Thyroid gland (tissue), 4 donors: ENCODE data around the gene MAST4. TPM values are rescaled to one million over a fixed set of nuclear protein-coding genes. Genes with fewer than 3 reads are reported as not detected.

Source experiments
- DNase-seq, 2 donors: peaks; one replicate each; pipeline ENCODE4 v3.0.0-alpha.2; 2019
- H3K27ac ChIP-seq, 3 donors: fragments of 200-600 bp; sonication (generic); 1 replicate in 2 of 3; 2 replicates in 1 of 3; pipeline ENCODE4 v1.5.1; 2016 to 2019; ENCODE audit warnings: mild to moderate bottlenecking in 1 of 3, moderate library complexity in 1 of 3
- H3K27me3 ChIP-seq: fragments of 200-600 bp; sonication (generic); one replicate; pipeline ENCODE4 v1.5.1; 2019
- H3K36me3 ChIP-seq, 2 donors: fragments of 200-600 bp; sonication (generic); one replicate each; pipeline ENCODE4 v1.5.1; 2016 to 2019
- H3K4me1 ChIP-seq, 2 donors: fragments of 200-600 bp; sonication (generic); one replicate each; pipeline ENCODE4 v1.5.1; 2017 to 2019
- H3K4me3 ChIP-seq, 3 donors: fragments of 200-600 bp; sonication (generic); replicated peaks in 1 of 3; 1 replicate in 2 of 3; 2 replicates in 1 of 3; pipeline ENCODE4 v1.5.1; 2016; ENCODE audit warnings: mild to moderate bottlenecking in 1 of 3
- H3K9me3 ChIP-seq: fragments of 200-600 bp; sonication (generic); one replicate; pipeline ENCODE4 v1.5.1; 2017
- POLR2A ChIP-seq, 2 donors: fragments of 450-650 bp; IDR thresholded peaks; one replicate each; pipeline ENCODE4 v1.6.1; 2017; ENCODE audit warnings: antibody characterized with exemption in 2 of 2, mild to moderate bottlenecking in 2 of 2, moderate library complexity in 1 of 2
- WGBS, 2 donors: methylation state at CpG; one replicate each; pipeline ENCODE4 v1.1.5; 2017; 5-methylcytosine and 5-hydroxymethylcytosine counted together
- intact Hi-C: fragments of 100-400 bp; cut with DNase I; formaldehyde crosslinking; loops from one replicate; pipeline ENCODE4 v1.15.1; 2023
- total RNA-seq, 4 donors: library from RNA; depleted of rRNA; stranded (reverse); fragments of >200 nt; gene quantifications; one replicate each; pipeline ENCODE4 v1.2.3, GENCODE V29; 2016
- TF ChIP-seq, protein P1 (sequence below), 6 experiments: fragments of 200-600 bp in 3 of 6; fragments of 450-650 bp in 3 of 6; sonication (generic) in 3 of 6; IDR thresholded peaks; one replicate each; pipeline ENCODE4 v1.5.1; 2016 to 2019; ENCODE audit warnings: antibody characterized with exemption in 6 of 6, mild to moderate bottlenecking in 2 of 6, inconsistent platforms in 1 of 6, moderate library complexity in 1 of 6

MAST4 gene
- total RNA-seq, 4 donors from 2014 or later: 20.2 to 38.3 (median 24.4) TPM

DNA sequence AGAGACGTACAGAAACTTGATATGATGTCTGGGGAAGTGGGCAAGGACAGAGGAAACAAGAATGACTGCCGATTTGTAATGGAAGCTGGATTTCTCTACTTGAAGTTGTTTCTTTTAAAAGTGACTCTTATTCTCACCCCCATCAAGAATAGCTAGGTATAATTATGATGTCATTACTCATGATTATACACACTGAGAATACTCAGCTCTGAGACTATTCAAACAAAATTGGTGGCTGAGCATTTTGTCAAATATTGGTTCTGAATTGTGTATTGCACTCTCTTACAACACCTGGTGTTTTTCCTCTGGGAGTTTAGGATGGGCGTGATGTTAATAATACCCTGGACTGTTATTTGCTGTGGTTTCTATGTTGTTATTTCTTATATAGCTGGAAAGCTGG is 46.3 kb downstream of the MAST4 start:
- Histone ChIP-seq H3K9me3 (no peaks in the 10 kb centered on the region), H3K4me3 (no peak overlapping the region), H3K36me3 (no peaks in the 10 kb centered on the region), H3K27me3 (no peaks in the 10 kb centered on the region), H3K4me1 (no peaks in the 10 kb centered on the region), H3K27ac (no peak overlapping the region)
- 89 to 91% methylated on average over 3 of the region's 3 CpGs for WGBS, 2 donors
- no peak for DNase-seq
- TF ChIP-seq POLR2A (IDR thresholded peaks at IDR 0.05): no peak
- TF ChIP-seq, protein P1, sequence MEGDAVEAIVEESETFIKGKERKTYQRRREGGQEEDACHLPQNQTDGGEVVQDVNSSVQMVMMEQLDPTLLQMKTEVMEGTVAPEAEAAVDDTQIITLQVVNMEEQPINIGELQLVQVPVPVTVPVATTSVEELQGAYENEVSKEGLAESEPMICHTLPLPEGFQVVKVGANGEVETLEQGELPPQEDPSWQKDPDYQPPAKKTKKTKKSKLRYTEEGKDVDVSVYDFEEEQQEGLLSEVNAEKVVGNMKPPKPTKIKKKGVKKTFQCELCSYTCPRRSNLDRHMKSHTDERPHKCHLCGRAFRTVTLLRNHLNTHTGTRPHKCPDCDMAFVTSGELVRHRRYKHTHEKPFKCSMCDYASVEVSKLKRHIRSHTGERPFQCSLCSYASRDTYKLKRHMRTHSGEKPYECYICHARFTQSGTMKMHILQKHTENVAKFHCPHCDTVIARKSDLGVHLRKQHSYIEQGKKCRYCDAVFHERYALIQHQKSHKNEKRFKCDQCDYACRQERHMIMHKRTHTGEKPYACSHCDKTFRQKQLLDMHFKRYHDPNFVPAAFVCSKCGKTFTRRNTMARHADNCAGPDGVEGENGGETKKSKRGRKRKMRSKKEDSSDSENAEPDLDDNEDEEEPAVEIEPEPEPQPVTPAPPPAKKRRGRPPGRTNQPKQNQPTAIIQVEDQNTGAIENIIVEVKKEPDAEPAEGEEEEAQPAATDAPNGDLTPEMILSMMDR (IDR thresholded peaks at IDR 0.05): no peak
- intact Hi-C loops: no loop called here

DNA sequence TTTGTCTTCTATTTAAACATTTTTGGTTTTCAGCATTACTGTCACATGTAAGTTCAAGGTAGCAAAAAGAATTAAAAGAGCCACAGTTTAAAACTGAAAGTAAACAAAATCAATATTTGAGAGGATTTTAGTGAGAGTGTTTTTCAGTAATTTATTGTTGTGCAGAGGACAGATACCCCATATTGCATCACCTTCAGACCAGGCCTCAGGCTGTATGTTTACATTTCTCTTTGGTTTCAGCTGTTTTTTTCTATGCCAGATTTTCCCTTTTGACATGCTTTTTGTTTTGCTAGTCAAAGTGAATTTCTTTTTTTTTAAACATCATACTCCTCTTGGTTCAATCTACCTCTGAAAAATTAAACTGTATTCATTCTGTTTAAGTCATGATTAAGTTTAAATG is 47.2 kb downstream of the MAST4 start:
- TF ChIP-seq, protein P1 (IDR thresholded peaks at IDR 0.05): no peak
- no peak for TF ChIP-seq POLR2A (IDR thresholded peaks at IDR 0.05)
- no peaks in the 10 kb centered on the region for H3K27me3 ChIP-seq
- no peaks in the 10 kb centered on the region for H3K9me3 ChIP-seq
- intact Hi-C loops: no loop called here
- no peak overlapping the region for H3K4me3 ChIP-seq
- no peaks in the 10 kb centered on the region for H3K36me3 ChIP-seq
- no peaks in the 10 kb centered on the region for H3K4me1 ChIP-seq
- DNase-seq: no peak
- H3K27ac ChIP-seq: no peak overlapping the region

DNA sequence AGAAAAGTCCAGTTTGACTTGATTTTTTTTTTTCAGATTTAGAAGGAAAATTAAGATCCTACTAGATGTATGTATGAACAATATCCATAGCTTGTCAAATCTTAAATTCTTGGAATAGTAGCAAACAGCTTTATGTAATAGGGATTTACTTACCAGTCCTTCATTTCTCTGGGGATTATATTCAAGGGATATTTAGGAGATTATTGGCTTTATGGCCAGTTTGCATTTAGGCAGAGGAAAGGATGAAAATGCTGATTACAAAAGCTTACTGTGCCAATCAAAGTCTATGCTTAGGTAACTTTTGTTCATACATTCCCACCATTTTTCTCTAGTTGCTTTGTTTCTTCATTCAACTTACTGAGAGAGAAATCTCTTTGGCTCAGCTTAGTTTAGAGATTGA is 47.9 kb downstream of the MAST4 start:
- H3K27me3 ChIP-seq: no peaks in the 10 kb centered on the region
- no peak for DNase-seq
- no peaks in the 10 kb centered on the region for H3K9me3 ChIP-seq
- H3K27ac ChIP-seq: no peak overlapping the region
- H3K4me1 ChIP-seq: no peaks in the 10 kb centered on the region
- no peak for TF ChIP-seq POLR2A (IDR thresholded peaks at IDR 0.05)
- TF ChIP-seq, protein P1 (IDR thresholded peaks at IDR 0.05): no peak
- no peak overlapping the region for H3K4me3 ChIP-seq
- H3K36me3 ChIP-seq: no peaks in the 10 kb centered on the region
- intact Hi-C loops: no loop called here

DNA sequence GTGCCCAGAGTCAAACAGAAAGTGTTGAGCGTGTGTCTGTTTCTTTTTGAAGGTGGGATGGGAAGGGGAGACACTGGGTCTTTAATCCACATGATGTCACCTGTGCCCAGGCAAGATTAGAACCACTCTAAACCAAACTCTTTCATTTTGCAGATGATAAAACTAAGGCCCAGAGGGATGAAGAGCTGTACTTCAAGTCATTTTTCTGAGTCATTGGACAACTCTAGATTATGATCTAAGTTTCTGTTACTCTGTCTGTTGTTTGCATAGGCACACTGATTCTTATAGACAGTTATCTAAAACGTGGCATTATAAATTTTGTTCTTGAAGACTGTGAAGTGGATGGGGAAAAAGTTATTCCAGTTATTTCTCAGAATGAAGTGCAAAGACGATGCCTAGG is 48.8 kb downstream of the MAST4 start:
- WGBS, 2 donors: 82 to 88% methylated on average over 3 of the region's 3 CpGs
- no peak overlapping the region for H3K27ac ChIP-seq
- no peaks in the 10 kb centered on the region for H3K36me3 ChIP-seq
- TF ChIP-seq, protein P1 (IDR thresholded peaks at IDR 0.05): no peak
- TF ChIP-seq POLR2A (IDR thresholded peaks at IDR 0.05): no peak
- H3K9me3 ChIP-seq: no peaks in the 10 kb centered on the region
- no peaks in the 10 kb centered on the region for H3K4me1 ChIP-seq
- no peak overlapping the region for H3K4me3 ChIP-seq
- DNase-seq: no peak
- intact Hi-C loops: no loop called here
- no peaks in the 10 kb centered on the region for H3K27me3 ChIP-seq

DNA sequence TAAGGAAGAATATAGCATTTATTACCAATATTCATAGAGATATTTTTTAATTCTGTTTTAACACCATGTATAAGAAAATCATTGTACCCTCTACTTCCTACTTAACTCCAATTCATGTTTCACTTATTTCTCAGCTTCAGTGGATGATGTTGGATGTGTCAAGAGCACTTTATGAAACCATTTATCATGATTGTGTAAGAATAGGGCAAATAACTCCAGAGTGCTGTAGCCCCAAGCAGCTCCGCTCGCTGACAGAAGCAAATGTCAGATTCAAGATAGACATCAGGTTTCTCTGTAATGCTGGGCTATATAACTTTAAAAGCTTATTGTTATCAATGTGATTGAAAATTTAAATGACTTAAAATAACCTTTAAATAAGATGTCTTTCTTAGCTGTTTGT is 50.4 kb downstream of the MAST4 start:
- H3K27ac ChIP-seq: no peak overlapping the region
- H3K9me3 ChIP-seq: no peaks in the 10 kb centered on the region
- DNase-seq: no peak
- no peak for TF ChIP-seq POLR2A (IDR thresholded peaks at IDR 0.05)
- TF ChIP-seq, protein P1 (IDR thresholded peaks at IDR 0.05): no peak
- no peaks in the 10 kb centered on the region for H3K27me3 ChIP-seq
- WGBS, 2 donors: 92% methylated on average over 2 of the region's 2 CpGs
- H3K4me1 ChIP-seq: no peaks in the 10 kb centered on the region
- no peaks in the 10 kb centered on the region for H3K36me3 ChIP-seq
- no peak overlapping the region for H3K4me3 ChIP-seq
- intact Hi-C loops: no loop called here
